Measurements from ENCODE around the gene BMP2K.
"Not testable (repeated sequence)": the region's sequence is repeated elsewhere in the genome, so short reads cannot be mapped to it uniquely, and the experiment has no call there.

The BMP2K gene

GRCh38 chr4:78796526-78796925, 20.4 kb downstream of the BMP2K start:
- DNase-seq, result no peak

- no peak for DNase-seq
These were observed 21.7 kb downstream of the BMP2K start for GRCh38 chr4:78797777-78798284.

DNA sequence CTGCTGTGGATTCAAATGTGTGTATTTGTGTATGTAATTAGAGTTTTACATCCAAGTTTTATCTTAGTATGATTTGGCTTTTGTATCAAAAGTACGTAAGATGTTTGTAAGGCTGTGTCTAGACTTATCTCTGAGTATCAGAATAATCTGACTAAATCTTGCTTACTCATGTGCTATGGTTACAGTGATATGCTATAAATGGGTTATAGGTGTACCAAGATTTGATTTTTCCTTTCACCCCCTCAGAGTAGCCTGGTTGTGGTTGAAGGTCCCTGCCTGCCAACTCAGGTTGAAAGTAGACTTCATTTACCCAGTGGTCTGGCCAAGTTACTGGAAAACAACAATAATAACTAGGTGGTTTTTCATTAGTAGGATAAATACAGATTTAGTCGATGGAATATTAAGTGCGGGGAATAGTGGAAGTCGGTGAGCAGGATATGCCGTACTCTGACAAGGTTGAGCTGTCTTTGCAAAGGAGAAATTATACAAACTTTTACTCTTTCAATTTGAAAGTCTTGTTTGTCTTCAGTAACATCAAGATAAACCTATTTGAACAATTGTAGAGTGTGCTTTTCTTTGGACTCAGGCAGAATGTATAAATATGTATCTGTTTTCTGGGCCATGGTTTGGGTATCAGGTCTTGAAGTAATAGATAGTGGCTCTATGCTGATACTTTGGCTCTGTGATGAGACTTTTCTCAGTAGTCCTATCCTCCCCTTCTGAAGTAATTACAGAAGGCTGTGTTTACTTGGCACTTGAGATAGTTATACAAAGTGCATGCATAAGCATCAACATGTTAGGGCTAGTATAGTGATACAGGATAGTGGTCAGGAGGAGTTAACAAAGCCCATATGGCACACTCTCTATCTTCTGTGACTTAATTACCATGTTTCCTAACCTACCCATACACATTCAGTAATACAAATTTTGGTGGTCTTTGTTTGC, 23.7 kb downstream of the BMP2K start:
- DNase-seq, result no peak

DNA sequence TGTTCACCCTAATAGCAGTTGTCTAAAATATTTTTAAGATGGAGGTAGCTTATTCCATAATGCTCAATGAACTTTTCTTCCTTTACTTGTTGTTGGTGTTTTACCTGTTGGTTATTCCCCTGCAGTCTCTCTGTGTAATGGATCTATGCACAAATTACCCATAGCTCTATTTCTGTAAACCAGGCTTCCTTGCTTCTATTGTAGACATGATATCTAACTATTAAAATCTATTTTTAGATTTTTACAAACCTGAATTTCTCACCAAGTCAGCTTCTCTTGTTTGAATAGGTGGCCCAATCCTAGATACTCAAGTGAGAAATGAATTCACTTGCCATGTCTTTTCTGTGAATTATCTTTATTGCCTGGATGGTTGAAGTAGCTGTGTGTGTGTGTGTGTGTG, 24.8 kb downstream of the BMP2K start:
- DNase-seq, result no peak

GRCh38 chr4:78803983-78804382, 27.8 kb downstream of the BMP2K start:
- DNase-seq, result no peak

GRCh38 chr4:78806943-78807460, 30.9 kb downstream of the BMP2K start:
- DNase-seq, result no peak

- DNase-seq, result no peak
These were observed 33.1 kb downstream of the BMP2K start for GRCh38 chr4:78809295-78809694.

GRCh38 chr4:78809928-78810835, 34.0 kb downstream of the BMP2K start:
- DNase-seq, result no peak

DNA sequence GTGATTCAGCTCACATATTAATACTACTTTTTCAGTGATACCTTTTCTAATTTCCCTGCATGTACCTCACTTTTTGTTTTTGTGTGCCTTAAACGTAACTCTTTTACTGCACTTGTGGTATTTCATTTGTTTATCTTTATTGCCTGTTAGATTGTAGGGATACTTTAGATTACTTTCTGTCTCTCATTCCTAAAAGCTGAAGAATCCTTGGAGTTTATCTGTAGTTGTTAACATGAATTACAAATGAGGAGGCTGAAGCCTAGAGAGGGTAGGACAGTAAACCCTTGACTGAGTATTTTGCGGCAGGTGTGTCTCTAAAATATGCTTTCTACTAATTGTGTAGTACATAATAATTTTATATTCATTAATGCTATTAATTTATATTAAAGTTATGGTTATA, 34.9 kb downstream of the BMP2K start:
- no peak for DNase-seq

- no peak for DNase-seq
These were observed 42.5 kb downstream of the BMP2K start for GRCh38 chr4:78818530-78819079.

- DNase-seq, result no peak
These were observed 47.9 kb downstream of the BMP2K start for GRCh38 chr4:78824001-78824400.

DNA sequence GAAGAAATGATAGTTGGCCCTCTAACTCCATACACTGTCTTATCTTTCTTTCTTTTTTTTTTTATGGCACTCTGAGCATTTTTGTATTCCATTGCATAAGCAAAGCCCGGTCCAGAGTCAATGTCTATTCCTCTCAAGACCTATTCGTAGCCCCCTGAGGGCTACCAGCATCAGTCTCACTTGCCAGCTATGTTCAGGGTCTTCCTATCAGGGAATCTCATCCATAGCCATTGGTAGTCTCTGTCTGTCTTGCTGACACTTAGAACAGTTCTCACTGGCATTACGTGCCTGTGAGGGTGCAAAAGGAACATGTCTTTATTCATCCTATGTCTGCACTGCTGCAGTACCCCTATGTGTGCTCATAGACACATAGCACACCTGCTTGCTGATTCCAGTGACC, 51.0 kb downstream of the BMP2K start:
- no peak for DNase-seq

- DNase-seq, result no peak
These were observed 53.1 kb downstream of the BMP2K start for GRCh38 chr4:78829296-78829695.

DNA sequence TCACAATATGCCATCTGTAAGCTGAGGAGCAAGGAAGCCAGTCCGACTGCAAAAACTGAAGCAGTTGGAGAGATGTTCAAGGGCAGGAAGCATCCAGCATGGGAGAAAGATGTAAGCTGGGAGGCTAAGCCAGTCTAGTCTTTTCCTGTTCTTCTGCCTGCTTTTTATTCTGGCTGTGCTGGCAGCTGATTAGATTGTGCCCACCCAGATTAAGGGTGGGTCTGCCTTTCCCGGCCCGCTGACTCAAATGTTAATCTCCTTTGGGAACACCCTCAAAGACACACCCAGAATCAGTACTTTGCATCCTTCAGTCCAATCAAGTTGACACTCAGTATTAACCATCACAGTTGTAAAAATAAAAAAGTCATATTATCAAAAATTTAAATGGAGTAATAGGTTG, 63.5 kb downstream of the BMP2K start:
- DNase-seq, result not testable (repeated sequence)

DNA sequence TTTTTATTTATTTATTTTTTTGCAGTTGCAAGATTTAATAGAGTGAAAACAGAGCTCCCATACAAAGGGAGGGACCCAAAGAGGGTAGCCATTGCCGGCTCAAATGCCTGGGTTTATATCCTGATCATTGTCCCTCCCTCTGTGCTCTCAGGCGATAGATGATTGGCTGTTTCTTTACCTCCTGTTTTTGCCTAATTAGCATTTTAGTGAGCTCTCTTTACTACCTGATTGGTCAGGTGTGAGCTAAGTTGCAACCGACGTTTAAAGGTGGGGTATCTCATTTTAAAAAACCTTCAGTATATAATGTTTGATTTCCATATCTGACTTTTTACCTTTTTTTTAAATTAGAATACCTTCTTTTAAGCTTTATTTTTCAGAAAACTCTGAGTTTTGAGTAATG, 64.1 kb downstream of the BMP2K start:
- not testable (repeated sequence) for DNase-seq

DNA sequence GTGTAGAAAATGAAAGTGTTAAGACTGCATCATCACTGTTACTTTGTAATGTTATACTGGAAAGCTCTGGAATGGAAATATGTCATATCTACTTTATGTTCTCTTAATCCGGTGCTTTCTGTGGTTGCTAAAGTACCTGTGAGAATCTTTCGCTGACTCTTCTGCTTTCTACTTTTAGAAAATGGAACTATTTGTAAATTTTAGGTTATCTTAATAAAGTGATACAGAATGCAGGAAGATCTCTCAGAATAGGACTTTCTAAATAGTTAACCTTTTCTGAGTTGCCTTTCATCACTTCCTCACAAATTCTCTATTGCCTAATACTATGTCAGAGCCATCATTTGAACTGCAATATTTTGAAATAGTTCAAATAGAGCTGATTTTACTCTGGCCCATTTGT, 69.3 kb downstream of the BMP2K start:
- DNase-seq, result no peak

DNA sequence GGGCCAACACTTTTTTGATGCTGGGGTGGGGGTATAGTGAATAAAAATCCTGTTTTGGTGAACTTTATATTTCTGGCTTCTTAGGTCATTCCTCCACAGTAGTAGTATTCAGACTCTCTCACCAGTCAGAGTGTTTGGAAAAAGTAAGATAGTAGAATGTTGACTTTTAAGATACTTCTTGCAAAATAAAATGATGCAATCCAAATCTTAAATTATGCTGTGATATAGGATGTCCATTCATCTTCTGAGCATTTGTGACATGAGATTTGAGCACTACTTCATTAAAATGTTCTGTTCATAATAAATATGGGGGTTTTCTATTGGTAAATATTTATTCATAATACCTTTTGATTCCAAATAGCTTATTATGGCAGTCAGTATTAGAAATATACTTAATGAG, 70.1 kb downstream of the BMP2K start:
- no peak for DNase-seq

- no peak for DNase-seq
These were observed 86.2 kb downstream of the BMP2K start for GRCh38 chr4:78862314-78862737.

- DNase-seq, result no peak
These were observed 87.2 kb downstream of the BMP2K start for GRCh38 chr4:78863254-78863869.

- DNase-seq, result no peak
These were observed 87.8 kb downstream of the BMP2K start for GRCh38 chr4:78863991-78864390.

- peak; percentile 24 for DNase-seq
These were observed 88.4 kb downstream of the BMP2K start for GRCh38 chr4:78864405-78865024.

DNA sequence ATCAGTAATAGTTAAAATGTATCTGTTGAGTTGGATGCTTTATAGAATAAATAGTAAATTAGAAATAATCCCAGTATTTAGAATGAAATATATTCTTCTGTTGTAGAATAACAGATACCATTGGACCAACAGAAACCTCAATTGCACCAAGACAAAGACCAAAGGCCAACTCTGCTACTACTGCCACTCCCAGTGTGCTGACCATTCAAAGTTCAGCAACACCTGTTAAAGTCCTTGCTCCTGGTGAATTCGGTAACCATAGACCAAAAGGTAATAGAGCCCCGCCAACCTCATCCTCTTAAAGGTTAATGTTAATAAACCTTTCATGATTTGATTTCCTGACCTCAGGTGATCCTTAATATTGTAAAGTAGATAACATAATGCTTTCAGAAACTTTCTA, 89.3 kb downstream of the BMP2K start:
- DNase-seq, result no peak
